ENCODE results near the gene ETS2.

DNA sequence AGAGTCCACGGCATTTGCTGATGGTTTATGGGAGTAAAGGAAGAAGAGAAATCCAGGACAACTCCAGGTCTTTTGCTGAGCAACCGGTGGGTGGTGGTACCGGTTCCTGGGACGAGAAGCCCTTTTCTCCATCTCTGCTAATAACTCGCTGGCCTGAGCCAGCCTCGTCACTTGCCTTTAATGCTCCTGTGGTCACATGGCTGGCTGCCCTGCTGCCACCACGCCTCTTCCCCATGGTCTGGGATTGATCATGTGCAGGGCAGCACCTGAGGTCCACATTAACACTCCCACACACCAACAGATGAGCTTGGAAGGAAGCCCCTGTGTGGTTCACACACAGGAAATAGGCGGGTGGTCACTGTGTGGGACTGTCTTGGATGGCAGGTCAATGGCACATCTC lies 10.3 kb upstream of the ETS2 start:
- TF ChIP-seq MYC (IDR thresholded peaks at IDR 0.05; ENCODE audit: low read depth, low read length): no peak
- TF ChIP-seq, protein P1, sequence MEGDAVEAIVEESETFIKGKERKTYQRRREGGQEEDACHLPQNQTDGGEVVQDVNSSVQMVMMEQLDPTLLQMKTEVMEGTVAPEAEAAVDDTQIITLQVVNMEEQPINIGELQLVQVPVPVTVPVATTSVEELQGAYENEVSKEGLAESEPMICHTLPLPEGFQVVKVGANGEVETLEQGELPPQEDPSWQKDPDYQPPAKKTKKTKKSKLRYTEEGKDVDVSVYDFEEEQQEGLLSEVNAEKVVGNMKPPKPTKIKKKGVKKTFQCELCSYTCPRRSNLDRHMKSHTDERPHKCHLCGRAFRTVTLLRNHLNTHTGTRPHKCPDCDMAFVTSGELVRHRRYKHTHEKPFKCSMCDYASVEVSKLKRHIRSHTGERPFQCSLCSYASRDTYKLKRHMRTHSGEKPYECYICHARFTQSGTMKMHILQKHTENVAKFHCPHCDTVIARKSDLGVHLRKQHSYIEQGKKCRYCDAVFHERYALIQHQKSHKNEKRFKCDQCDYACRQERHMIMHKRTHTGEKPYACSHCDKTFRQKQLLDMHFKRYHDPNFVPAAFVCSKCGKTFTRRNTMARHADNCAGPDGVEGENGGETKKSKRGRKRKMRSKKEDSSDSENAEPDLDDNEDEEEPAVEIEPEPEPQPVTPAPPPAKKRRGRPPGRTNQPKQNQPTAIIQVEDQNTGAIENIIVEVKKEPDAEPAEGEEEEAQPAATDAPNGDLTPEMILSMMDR (IDR thresholded peaks at IDR 0.05; ENCODE audit: low read depth, low read length): no peak

Data from NB4 (cell line).